Esophagus muscularis mucosa (tissue), 3 donors: ENCODE data around the gene CAMK1D.

Source experiments
- CTCF ChIP-seq, 3 experiments: fragments of 200-600 bp in 2 of 3; fragments of 450-650 bp in 1 of 3; sonication (generic) in 2 of 3; IDR thresholded peaks; one replicate each; pipeline ENCODE4 v1.5.1; 2017 to 2019; ENCODE audit warnings: antibody characterized with exemption in 3 of 3, mild to moderate bottlenecking in 2 of 3, moderate library complexity in 1 of 3
- POLR2A ChIP-seq: fragments of 450-650 bp; IDR thresholded peaks from one replicate; pipeline ENCODE4 v1.6.1; 2017; ENCODE audit warnings: antibody characterized with exemption, moderate library complexity, mild to moderate bottlenecking, low read depth

DNA sequence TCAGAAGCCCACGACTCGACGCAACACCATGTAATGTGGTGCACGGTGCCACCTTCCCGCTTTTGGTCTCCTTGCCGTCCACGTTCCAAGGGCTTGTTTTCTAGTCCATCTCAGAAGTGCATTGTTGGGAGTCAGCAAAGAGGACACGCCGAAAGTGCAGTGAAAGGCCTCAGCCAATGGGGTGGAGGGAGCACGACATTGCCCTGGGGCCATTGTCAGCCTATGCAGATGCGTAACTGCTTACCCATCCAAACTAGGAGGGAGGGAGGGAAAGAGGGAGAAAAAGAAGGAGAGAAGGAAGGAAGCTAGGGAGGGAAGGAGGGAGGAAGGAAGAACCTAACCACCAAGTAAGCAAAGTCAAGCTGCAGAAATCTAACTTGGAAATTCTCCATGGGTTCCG, 449.8 kb downstream of the CAMK1D start:
- TF ChIP-seq POLR2A = no peak
- no peak for TF ChIP-seq CTCF (IDR thresholded peaks at IDR 0.05)
